SKM-1 treated with dmso at 0.1 percent for 144 hours (cell line): ENCODE data around the gene AKIRIN2.
"Not testable (repeated sequence)": the region's sequence is repeated elsewhere in the genome, so short reads cannot be mapped to it uniquely, and the experiment has no call there.

Experiments
- DNase-seq: peaks from one replicate; lab custom pipeline; 2025; ENCODE audit not compliant: unreplicated experiment; lab: John Stamatoyannopoulos, UW

The AKIRIN2 gene

GRCh38 chr6:87718662-87719433 lies 16.8 kb upstream of the AKIRIN2 start:
- DNase-seq, result peak; percentile 81

- DNase-seq, result peak; percentile 79
These were observed 15.0 kb upstream of the AKIRIN2 start for GRCh38 chr6:87716928-87717614.

- DNase-seq, result no peak
These were observed 12.2 kb upstream of the AKIRIN2 start for GRCh38 chr6:87714093-87714842.

GRCh38 chr6:87712713-87713112 lies 10.7 kb upstream of the AKIRIN2 start:
- DNase-seq, result not testable (repeated sequence)

GRCh38 chr6:87710090-87710489 lies 8.1 kb upstream of the AKIRIN2 start:
- peak; percentile 50 for DNase-seq

GRCh38 chr6:87708581-87709427 lies 6.8 kb upstream of the AKIRIN2 start:
- DNase-seq, result not testable (repeated sequence)

GRCh38 chr6:87706187-87706966 lies 4.3 kb upstream of the AKIRIN2 start:
- no peak for DNase-seq

- no peak for DNase-seq
These were observed 3.1 kb upstream of the AKIRIN2 start for GRCh38 chr6:87705070-87705691.

- DNase-seq, result not testable (repeated sequence)
These were observed 1.0 kb upstream of the AKIRIN2 start for GRCh38 chr6:87703039-87703438.

GRCh38 chr6:87702589-87702945 lies 534 bp upstream of the AKIRIN2 start:
- DNase-seq, result peak; percentile 72

- no peak for DNase-seq
These were observed 723 bp downstream of the AKIRIN2 start for GRCh38 chr6:87701344-87701675.

GRCh38 chr6:87700397-87701343 lies 1.4 kb downstream of the AKIRIN2 start:
- DNase-seq, result peak; percentile 17

- no peak for DNase-seq
These were observed 2.5 kb downstream of the AKIRIN2 start for GRCh38 chr6:87699576-87699975.

GRCh38 chr6:87698547-87699006 lies 3.5 kb downstream of the AKIRIN2 start:
- peak; percentile 31 for DNase-seq

- DNase-seq, result no peak
These were observed 4.2 kb downstream of the AKIRIN2 start for GRCh38 chr6:87697581-87698546.

GRCh38 chr6:87696817-87697216 lies 5.2 kb downstream of the AKIRIN2 start:
- not testable (repeated sequence) for DNase-seq

- no peak for DNase-seq
These were observed 9.9 kb downstream of the AKIRIN2 start for GRCh38 chr6:87692086-87692485.
